Measurements from ENCODE around the gene WEE1. TPM values are rescaled to one million over a fixed set of nuclear protein-coding genes. Genes with fewer than 3 reads are reported as not detected.
A peak's percentile ranks its signal among the peaks of the same experiment; 100 is the strongest.

WEE1 gene
- total and polyA plus RNA-seq, 8 donors = 2.6 to 10.7 (median 6.2) TPM

GRCh38 chr11:9530901-9531625 lies 42.4 kb upstream of the WEE1 start:
- H3K36me3 ChIP-seq = peaks cover 0 to 3% (median 0%) of the 10 kb centered on the region in 3 donors
- intact Hi-C loops (cut with DNase I) = no loop called here
- no peaks in the 10 kb centered on the region for H3K9me3 ChIP-seq
- no peak overlapping the region for H3K27ac ChIP-seq
- peaks cover 0 to 7% (median 3%) of the 10 kb centered on the region in 3 donors for H3K4me1 ChIP-seq
- WGBS, 2 donors = 93 to 97% methylated on average over 8 of the region's 8 CpGs
- FAIRE-seq = no peak
- no peak for DNase-seq
- no peak for TF ChIP-seq CTCF (IDR thresholded peaks at IDR 0.05)
- H3K27me3 ChIP-seq = no peaks in the 10 kb centered on the region
- no peak overlapping the region for H3K4me3 ChIP-seq
- ATAC-seq = no peak

GRCh38 chr11:9533058-9533457 lies 40.4 kb upstream of the WEE1 start:
- ATAC-seq = no peak
- H3K27ac ChIP-seq = no peak overlapping the region
- no peaks in the 10 kb centered on the region for H3K9me3 ChIP-seq
- no peak overlapping the region for H3K4me3 ChIP-seq
- peaks cover 0 to 7% (median 0%) of the 10 kb centered on the region in 3 donors for H3K4me1 ChIP-seq
- no peak for FAIRE-seq
- no peaks in the 10 kb centered on the region for H3K27me3 ChIP-seq
- intact Hi-C loops (cut with DNase I) = no loop called here
- WGBS, 2 donors = 91 to 92% methylated on average over 9 of the region's 9 CpGs
- no peak for DNase-seq
- no peak for TF ChIP-seq CTCF (IDR thresholded peaks at IDR 0.05)
- no peaks in the 10 kb centered on the region for H3K36me3 ChIP-seq

GRCh38 chr11:9533736-9534473 lies 39.6 kb upstream of the WEE1 start:
- no peak for TF ChIP-seq CTCF (IDR thresholded peaks at IDR 0.05)
- WGBS, 2 donors = 83 to 87% methylated on average over 5 of the region's 5 CpGs
- Histone ChIP-seq H3K4me3 (no peak overlapping the region), H3K36me3 (no peaks in the 10 kb centered on the region), H3K27me3 (no peaks in the 10 kb centered on the region), H3K27ac (no peak overlapping the region), H3K9me3 (no peaks in the 10 kb centered on the region), H3K4me1 (peaks cover 0 to 7% (median 0%) of the 10 kb centered on the region in 3 donors)
- DNase-seq (no peak), ATAC-seq (no peak), FAIRE-seq (no peak)
- intact Hi-C loops (cut with DNase I) = no loop called here

- H3K4me1 ChIP-seq = no peaks in the 10 kb centered on the region
- DNase-seq (peak; percentile 64 to 97 (median 80)), ATAC-seq (peak; percentile 72 to 97 (median 88)), FAIRE-seq (no peak)
- H3K4me3 ChIP-seq = no peak overlapping the region
- intact Hi-C loops (cut with DNase I) = loop anchor here in 1 of 3 donors (5.0 kb wide), 1 partner anchor 77 kb away; no protein-coding TSS in a partner anchor
- H3K27ac ChIP-seq = no peak overlapping the region
- 73 to 75% methylated on average over 6 of the region's 6 CpGs for WGBS, 2 donors
- H3K27me3 ChIP-seq = no peaks in the 10 kb centered on the region
- H3K36me3 ChIP-seq = no peaks in the 10 kb centered on the region
- TF ChIP-seq CTCF (IDR thresholded peaks at IDR 0.05) = peak; percentile 65 to 74 (median 71)
- no peaks in the 10 kb centered on the region for H3K9me3 ChIP-seq
Measured at GRCh38 chr11:9535189-9535781, 38.2 kb upstream of the WEE1 start.
